Testis (tissue), 3 donors: ENCODE measurements around the gene HSPB9. TPM values are rescaled to one million over a fixed set of nuclear protein-coding genes. Genes with fewer than 3 reads are reported as not detected.
A peak's percentile ranks its signal among the peaks of the same experiment; 100 is the strongest.

Experiments used
- DNase-seq: peaks from one replicate; pipeline ENCODE4 v3.0.0-alpha.2; 2019
- H3K27ac ChIP-seq, 2 donors: fragments of 200-600 bp; sonication (generic); one replicate each; pipeline ENCODE4 v1.5.1; 2019
- H3K27me3 ChIP-seq: fragments of 200-600 bp; sonication (generic); one replicate; pipeline ENCODE4 v1.5.1; 2019
- H3K36me3 ChIP-seq: fragments of 200-600 bp; sonication (generic); one replicate; pipeline ENCODE4 v1.5.1; 2017; ENCODE audit warnings: low read depth; ENCODE audit errors: missing control alignments
- H3K4me1 ChIP-seq: fragments of 200-600 bp; sonication (generic); one replicate; pipeline ENCODE4 v1.5.1; 2019
- H3K4me3 ChIP-seq, 2 donors: fragments of 200-600 bp; sonication (generic); one replicate each; pipeline ENCODE4 v1.5.1; 2017 to 2019
- H3K9me3 ChIP-seq: fragments of 200-600 bp; sonication (generic); one replicate; pipeline ENCODE4 v1.5.1; 2017
- POLR2A ChIP-seq: fragments of 450-650 bp; IDR thresholded peaks from one replicate; pipeline ENCODE4 v1.6.1; 2017; ENCODE audit warnings: antibody characterized with exemption, mild to moderate bottlenecking, moderate library complexity
- WGBS, 2 donors: methylation state at CpG; one replicate each; pipeline ENCODE4 v1.1.5; 2018; 5-methylcytosine and 5-hydroxymethylcytosine counted together
- intact Hi-C: fragments of 100-400 bp; cut with DNase I; formaldehyde crosslinking; loops from one replicate; pipeline ENCODE4 v1.15.1; 2023; ENCODE audit warnings: low total_unique reads
- polyA plus RNA-seq: library from polyadenylated mRNA; stranded (reverse); fragments of 350-450 nt; fragmentation: Illumina TruSeq; extraction: RNeasy Lipid Tissue Mini Kit (QIAGEN cat#74804); gene quantifications from one replicate; pipeline ENCODE4 v1.2.3, GENCODE V29; 2014; ENCODE audit warnings: low read depth, low replicate concordance; ENCODE audit not compliant: insufficient read depth
- total RNA-seq, 2 donors: library from RNA; depleted of rRNA; stranded (reverse); fragments of >200 nt; gene quantifications; one replicate each; pipeline ENCODE4 v1.2.3, GENCODE V29; 2016
- TF ChIP-seq, protein P1 (sequence below), 3 experiments: fragments of 450-650 bp in 2 of 3; fragments of 200-600 bp in 1 of 3; sonication (generic) in 1 of 3; IDR thresholded peaks; one replicate each; pipeline ENCODE4 v1.5.1; 2016 to 2019; ENCODE audit warnings: antibody characterized with exemption in 3 of 3, mild to moderate bottlenecking in 2 of 3, moderate library complexity in 1 of 3

HSPB9 gene
- total and polyA plus RNA-seq, 3 donors from 2014 or later: 6.9 to 12.9 (median 9.8) TPM

- no peak overlapping the region for H3K4me3 ChIP-seq
- no peaks in the 10 kb centered on the region for H3K36me3 ChIP-seq
- peaks cover 20% of the 10 kb centered on the region for H3K4me1 ChIP-seq
- H3K9me3 ChIP-seq: no peaks in the 10 kb centered on the region
- no peak overlapping the region for H3K27ac ChIP-seq
- 88 to 89% methylated on average over 9 of the region's 9 CpGs for WGBS, 2 donors
- intact Hi-C loops: loop anchor here (5.0 kb wide), 1 partner anchor 147 kb away; the partner anchor contains the start of gene CNP
- no peak for TF ChIP-seq POLR2A
- TF ChIP-seq, protein P1, sequence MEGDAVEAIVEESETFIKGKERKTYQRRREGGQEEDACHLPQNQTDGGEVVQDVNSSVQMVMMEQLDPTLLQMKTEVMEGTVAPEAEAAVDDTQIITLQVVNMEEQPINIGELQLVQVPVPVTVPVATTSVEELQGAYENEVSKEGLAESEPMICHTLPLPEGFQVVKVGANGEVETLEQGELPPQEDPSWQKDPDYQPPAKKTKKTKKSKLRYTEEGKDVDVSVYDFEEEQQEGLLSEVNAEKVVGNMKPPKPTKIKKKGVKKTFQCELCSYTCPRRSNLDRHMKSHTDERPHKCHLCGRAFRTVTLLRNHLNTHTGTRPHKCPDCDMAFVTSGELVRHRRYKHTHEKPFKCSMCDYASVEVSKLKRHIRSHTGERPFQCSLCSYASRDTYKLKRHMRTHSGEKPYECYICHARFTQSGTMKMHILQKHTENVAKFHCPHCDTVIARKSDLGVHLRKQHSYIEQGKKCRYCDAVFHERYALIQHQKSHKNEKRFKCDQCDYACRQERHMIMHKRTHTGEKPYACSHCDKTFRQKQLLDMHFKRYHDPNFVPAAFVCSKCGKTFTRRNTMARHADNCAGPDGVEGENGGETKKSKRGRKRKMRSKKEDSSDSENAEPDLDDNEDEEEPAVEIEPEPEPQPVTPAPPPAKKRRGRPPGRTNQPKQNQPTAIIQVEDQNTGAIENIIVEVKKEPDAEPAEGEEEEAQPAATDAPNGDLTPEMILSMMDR (IDR thresholded peaks at IDR 0.05): no peak
- H3K27me3 ChIP-seq: no peaks in the 10 kb centered on the region
- DNase-seq: no peak
Observed at GRCh38 chr17:42114118-42114517, 8.5 kb upstream of the HSPB9 start.

DNA sequence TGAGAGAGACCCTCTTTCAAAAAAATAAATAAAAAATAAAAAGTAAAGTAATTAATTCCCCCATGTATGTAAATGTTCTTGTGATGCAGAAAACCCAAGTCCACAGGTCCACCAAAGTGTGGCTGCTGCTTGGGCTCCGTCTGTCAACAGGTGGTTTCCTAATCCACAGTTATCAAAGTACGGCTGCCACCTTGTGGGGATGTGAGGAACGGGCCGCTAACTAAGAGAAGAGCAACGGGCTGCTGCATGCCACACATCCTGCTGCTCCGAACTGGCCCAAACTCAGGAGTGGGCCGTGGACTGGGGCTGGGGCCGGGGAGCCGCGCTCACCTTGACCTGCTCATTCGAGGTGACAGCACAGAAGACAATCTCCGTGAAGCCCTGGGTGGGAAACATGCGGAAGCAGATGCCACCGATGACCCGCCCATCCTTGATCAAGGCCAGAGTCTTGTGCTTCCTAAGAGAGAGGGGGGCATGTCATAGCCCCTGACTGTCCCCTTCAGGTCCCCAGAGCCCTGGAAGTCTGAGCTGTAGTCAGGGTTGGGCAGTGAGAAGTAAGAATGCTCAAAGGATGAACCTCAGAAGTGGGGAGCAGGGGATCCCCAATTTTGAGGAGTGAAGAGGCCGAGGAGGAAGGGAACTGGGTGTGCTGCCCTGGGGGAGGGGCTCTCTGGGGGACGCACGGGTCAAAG lies 5.8 kb upstream of the HSPB9 start:
- Histone ChIP-seq H3K4me1 (peaks cover 19% of the 10 kb centered on the region), H3K36me3 (no peaks in the 10 kb centered on the region), H3K9me3 (no peaks in the 10 kb centered on the region), H3K27ac (no peak overlapping the region), H3K27me3 (no peaks in the 10 kb centered on the region), H3K4me3 (no peak overlapping the region)
- 32 to 63% methylated on average over 15 to 18 of the region's 18 CpGs for WGBS, 2 donors
- no peak for TF ChIP-seq POLR2A
- TF ChIP-seq, protein P1 (IDR thresholded peaks at IDR 0.05): peak; percentile 76 to 89 (median 85)
- intact Hi-C loops: no loop called here
- peak; percentile 93 for DNase-seq

- intact Hi-C loops: no loop called here
- Histone ChIP-seq H3K9me3 (no peaks in the 10 kb centered on the region), H3K27me3 (no peaks in the 10 kb centered on the region), H3K4me1 (peaks cover 21% of the 10 kb centered on the region), H3K4me3 (no peak overlapping the region), H3K27ac (no peak overlapping the region), H3K36me3 (no peaks in the 10 kb centered on the region)
- DNase-seq: no peak
- 72 to 78% methylated on average over 12 to 30 of the region's 30 CpGs for WGBS, 2 donors
- TF ChIP-seq POLR2A: no peak
- TF ChIP-seq, protein P1 (IDR thresholded peaks at IDR 0.05): no peak
Observed at GRCh38 chr17:42117397-42118125, 5.0 kb upstream of the HSPB9 start.

GRCh38 chr17:42118126-42118510 lies 4.5 kb upstream of the HSPB9 start:
- intact Hi-C loops: no loop called here
- Histone ChIP-seq H3K27me3 (no peaks in the 10 kb centered on the region), H3K9me3 (no peaks in the 10 kb centered on the region), H3K4me3 (no peak overlapping the region), H3K27ac (no peak overlapping the region), H3K4me1 (peaks cover 16% of the 10 kb centered on the region), H3K36me3 (no peaks in the 10 kb centered on the region)
- no peak for TF ChIP-seq POLR2A
- TF ChIP-seq, protein P1 (IDR thresholded peaks at IDR 0.05): no peak
- WGBS, 2 donors: 78 to 90% methylated on average over 3 to 4 of the region's 4 CpGs
- no peak for DNase-seq
